AG09309 (cell line): Measurements from ENCODE around the gene SIX4.
A peak's percentile ranks its signal among the peaks of the same experiment; 100 is the strongest.
"Not testable (repeated sequence)": the region's sequence is repeated elsewhere in the genome, so short reads cannot be mapped to it uniquely, and the experiment has no call there.

Experiments used
- DNase-seq: peaks from one replicate; pipeline ENCODE4 v3.0.0-alpha.2; 2010; ENCODE audit warnings: low read depth
- H3K4me3 ChIP-seq: 2 replicates; pipeline ENCODE4 v1.5.1; 2011; ENCODE audit warnings: mild to moderate bottlenecking, low read depth, low read length, moderate library complexity; ENCODE audit not compliant: control insufficient read depth
- CTCF ChIP-seq: IDR thresholded peaks from 2 replicates; pipeline ENCODE4 v1.5.1; 2011; ENCODE audit warnings: mild to moderate bottlenecking, low read depth, low read length, inconsistent platforms; ENCODE audit not compliant: insufficient read depth, control insufficient read depth; ENCODE audit errors: missing control alignments

The SIX4 gene

GRCh38 chr14:60736494-60736893, 12.3 kb upstream of the SIX4 start:
- H3K4me3 ChIP-seq, result no peak overlapping the region
- TF ChIP-seq CTCF, result no peak
- DNase-seq, result peak; percentile 49

GRCh38 chr14:60735416-60735815, 11.3 kb upstream of the SIX4 start:
- peak overlapping the region; percentile 99 for H3K4me3 ChIP-seq
- DNase-seq, result no peak
- no peak for TF ChIP-seq CTCF

- peak within 1 kb of the TSS; percentile 99 for H3K4me3 ChIP-seq
- peak; percentile 50 for DNase-seq
- peak; percentile 18 for TF ChIP-seq CTCF
Measured at GRCh38 chr14:60734465-60735242, 10.5 kb upstream of the SIX4 start, which contains the start of gene MNAT1. MNAT1 (plus strand) TSS chr14:60734761; CDS start chr14:60734863, 102 bp downstream.

- DNase-seq, result no peak
- TF ChIP-seq CTCF, result no peak
- H3K4me3 ChIP-seq, result no peak overlapping the region
Measured at GRCh38 chr14:60732840-60733483, 8.8 kb upstream of the SIX4 start.

- DNase-seq, H3K4me3 ChIP-seq: not testable (repeated sequence)
Measured at GRCh38 chr14:60731291-60731690, 7.1 kb upstream of the SIX4 start.

- no peak for DNase-seq
- H3K4me3 ChIP-seq, result peak overlapping the region; percentile 84
- TF ChIP-seq CTCF, result no peak
Measured at GRCh38 chr14:60723116-60723906, 840 bp downstream of the SIX4 start.
